H54 (cell line): Measurements from ENCODE around the gene CEP164.
A peak's percentile ranks its signal among the peaks of the same experiment; 100 is the strongest.

Experiments used
- DNase-seq: peaks from one replicate; pipeline ENCODE4 v3.0.0; 2011; ENCODE audit warnings: low spot score, mixed read lengths; ENCODE audit not compliant: insufficient read length
- FAIRE-seq: peaks from 3 replicates; lab custom pipeline; 2011; peaks lifted over from hg19 to GRCh38; lab: Jason Lieb, UNC
- POLR2A ChIP-seq: IDR thresholded peaks from 2 replicates; pipeline ENCODE4 v1.6.1; 2011; ENCODE audit warnings: low read depth, mild to moderate bottlenecking, low read length

Gene CEP164

DNA sequence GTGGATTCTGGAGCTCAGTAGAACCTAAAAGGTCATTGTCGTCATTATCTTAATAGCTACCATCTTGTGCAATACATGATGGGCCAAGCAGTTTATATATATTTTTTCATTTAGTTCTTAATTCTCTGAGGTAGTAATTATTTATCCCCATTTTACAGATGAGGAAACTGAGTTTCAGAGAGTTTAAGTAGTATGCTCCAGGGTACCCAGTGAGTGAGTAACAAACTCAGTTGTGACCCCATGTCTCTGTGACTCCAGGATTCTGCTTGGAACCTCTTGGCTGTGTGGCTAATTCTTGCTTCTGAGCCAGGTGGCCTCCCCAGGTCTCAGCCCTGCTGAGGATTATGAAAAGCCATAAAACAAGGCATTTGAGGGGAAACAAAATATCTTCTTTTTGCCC lies 82.6 kb downstream of the CEP164 start:
- DNase-seq (no peak), FAIRE-seq (no peak)
- no peak for TF ChIP-seq POLR2A

DNA sequence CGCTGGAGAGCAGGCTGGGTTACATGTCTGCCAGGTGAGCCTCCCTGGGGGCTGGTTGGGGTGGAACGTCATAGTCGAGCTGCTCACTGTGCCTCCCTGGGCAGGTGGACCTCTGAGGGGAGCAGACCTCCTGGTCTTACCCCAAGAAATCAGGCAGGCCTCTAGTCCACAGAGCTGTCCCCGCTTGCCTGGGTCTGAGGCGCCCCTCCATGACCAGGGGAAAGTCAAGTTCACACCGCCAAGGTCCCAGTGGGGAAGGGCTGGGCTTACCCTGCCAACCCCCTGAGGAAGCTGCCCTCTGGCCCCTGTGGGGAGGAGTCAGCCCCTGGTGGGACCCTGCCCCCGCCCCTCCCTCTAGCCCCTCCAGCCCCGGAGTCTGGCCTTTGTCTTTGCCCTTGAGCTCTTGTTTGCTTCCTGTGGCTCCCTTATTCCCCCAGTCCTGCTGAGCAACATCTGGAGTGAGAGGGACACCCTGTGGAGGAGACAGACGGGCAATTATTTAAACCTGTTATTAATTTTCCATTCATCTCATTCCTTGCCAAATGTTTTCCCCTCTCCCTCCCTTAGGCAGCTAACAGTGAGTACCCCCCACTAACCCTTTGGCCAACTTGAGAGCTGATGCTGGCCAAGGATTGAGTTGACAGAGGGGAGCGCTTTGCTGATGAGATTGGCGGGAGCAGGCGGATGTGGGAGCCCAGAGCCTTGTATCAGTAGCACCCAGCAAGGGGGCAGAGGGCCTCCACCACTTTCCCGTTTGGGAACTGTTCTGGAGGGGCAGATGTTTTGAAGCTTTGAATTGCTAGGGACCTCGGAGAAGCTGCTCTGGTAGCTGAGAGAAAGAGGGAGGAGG lies 83.4 kb downstream of the CEP164 start:
- TF ChIP-seq POLR2A = no peak
- FAIRE-seq (no peak), DNase-seq (no peak)

DNA sequence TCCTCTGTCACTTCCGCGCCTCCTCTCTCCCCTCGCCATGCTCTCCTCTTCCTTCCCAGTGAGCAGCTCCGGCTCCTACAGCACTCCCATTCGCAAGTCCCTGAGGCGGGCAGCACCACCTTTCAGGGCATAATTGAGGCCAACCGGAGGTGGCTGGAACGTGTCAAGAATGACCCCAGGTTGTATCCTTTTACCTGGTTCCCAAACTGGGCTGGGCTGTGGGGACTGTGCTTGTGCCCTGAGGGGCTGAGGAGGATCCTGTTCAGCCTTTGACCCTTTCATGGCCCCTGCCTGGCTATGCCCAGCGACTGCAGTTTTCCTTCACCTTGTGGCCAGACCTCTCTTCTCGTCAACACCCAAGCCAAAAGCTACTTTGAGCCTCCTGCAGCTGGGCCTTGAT lies 84.1 kb downstream of the CEP164 start:
- no peak for TF ChIP-seq POLR2A
- FAIRE-seq = no peak
- DNase-seq = no peak

DNA sequence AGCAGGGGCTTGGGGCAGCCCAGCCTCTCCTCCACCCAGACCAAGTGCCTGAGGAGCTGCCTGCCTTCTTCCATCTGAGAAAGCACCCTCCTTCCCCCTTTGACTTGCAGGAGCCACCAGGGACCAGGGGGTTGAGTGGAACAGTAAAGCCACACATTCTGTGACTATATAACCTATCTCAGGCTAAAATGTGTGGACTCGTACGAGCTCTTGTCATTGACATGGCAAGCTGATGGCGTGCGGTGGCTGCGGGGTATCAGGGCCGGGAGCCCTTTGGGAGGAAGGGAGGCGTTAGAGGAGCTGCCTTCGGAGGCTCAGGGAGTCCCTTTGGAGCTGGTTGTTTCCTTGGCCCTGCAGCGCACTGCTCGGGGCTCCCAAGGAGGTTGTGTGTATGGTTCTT lies 84.5 kb downstream of the CEP164 start:
- no peak for FAIRE-seq
- no peak for TF ChIP-seq POLR2A

DNA sequence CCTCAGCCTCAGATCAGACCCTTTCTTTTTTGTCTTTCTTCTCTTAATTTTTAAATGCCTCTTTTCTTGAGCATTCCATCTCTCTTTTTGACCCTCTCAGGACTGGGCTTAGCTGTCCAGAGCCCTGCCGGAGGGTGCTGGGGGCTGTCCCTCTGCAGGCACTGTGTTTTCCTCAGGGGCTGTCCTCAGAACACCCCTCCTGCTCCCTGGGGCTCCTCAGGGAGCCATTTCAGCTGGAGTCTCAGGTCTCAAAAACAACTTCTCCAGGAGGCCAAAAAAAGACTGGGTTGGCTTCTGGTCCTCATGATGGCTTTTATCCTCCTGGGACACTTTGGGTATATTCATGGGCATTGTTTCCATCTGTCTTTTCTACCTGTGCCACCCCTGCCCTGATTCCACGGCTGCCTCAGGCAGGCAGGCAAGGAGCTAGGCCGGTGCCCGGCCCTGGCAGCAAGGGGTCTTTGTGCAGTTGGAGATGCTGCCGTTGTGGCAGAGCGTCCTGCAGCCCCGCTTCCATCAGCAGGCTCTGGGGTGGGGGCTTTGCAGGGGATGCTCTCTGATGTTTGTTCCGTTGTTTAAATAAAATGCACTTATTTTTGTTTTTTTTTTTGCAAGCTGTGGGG lies 85.1 kb downstream of the CEP164 start:
- no peak for TF ChIP-seq POLR2A
- FAIRE-seq (no peak), DNase-seq (no peak)

More for the DNA sequence above, 84.5 kb downstream of the CEP164 start:
- DNase-seq = no peak

DNA sequence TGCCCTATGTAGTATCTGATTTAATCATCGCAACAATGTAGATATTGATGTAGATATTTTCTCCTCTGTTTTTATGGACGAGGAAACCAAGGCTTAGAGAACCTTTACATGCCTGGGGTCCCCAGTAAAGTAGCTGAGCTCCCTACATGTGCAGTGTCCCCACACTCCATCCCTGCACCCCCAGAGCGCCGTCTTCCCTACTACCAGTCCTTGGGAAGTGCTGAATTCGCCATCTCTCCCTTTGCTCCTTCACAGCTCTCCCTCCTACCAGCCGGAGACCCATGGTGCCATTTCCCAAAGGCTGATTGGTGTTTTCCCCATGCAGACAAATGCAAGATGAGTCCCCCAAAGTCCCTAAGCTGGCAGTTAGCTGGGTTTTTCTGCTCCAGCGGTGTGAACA lies 86.0 kb downstream of the CEP164 start:
- no peak for DNase-seq
- no peak for FAIRE-seq
- no peak for TF ChIP-seq POLR2A

DNA sequence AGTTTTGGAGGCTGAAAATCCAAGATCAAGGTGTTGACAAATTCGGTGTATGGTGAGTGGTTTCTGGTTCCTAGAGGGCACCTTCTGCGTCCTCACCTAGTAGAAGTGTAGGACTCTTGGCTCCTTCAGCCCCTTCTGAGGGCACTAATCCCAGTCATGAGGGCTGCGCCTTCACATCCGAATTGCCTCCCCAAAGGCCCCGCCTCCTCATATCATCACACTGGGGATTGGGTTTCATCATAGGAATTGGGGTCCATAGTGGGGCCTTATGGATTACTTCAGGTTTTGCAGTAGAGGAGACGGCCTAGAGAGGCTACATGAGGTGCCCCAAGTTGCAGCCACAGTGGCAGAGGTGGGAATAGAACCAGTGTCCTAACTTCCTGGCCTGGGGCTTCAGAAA lies 87.1 kb downstream of the CEP164 start:
- no peak for TF ChIP-seq POLR2A
- FAIRE-seq (no peak), DNase-seq (no peak)

DNA sequence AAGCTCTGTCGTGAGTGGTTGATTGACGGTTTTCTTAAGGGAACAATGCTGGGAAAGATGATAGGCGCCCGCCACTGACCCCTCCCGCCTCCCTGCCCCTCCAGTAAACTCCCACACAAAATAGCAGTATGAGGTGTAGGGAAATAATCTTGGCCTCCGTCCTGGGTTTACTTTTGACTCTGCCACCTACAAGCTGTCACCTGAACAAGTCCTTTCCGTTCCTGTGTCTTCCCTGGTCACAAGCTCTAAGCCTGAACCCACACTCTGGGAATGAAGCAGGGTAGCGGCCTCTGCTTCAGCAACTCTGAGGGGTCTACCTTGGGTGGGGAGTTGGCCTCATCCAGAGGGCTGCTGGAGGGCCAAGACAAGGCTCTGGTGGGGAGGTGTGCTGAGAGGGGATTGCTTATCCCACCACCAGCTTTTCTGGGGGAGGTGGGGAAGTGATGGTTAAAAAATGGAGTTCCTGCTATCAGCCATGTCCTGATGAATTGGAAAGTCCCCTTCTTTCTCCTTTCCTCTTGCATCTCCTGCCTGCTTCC lies 87.8 kb downstream of the CEP164 start:
- TF ChIP-seq POLR2A = no peak
- DNase-seq = no peak
- no peak for FAIRE-seq

DNA sequence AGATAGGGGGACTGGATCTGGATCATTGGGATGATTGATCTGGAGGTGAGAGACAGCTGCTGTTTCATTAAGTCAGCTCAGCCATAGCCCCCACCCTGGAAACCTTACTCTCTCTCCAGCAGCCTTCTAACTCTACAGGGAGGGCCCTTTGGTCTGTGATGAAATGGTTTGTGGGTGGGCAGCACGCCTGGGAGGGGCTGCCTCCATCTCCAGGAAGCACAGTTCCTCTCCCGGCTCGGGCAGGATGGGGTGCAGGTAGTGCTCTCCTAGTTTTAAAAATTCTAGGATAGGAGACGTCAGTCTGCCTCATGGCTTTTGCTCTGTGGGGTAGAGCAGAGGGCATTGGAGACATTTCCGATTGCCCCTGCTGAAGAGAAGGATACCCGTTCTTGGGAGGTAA lies 89.7 kb downstream of the CEP164 start:
- FAIRE-seq (no peak), DNase-seq (no peak)
- TF ChIP-seq POLR2A = no peak

DNA sequence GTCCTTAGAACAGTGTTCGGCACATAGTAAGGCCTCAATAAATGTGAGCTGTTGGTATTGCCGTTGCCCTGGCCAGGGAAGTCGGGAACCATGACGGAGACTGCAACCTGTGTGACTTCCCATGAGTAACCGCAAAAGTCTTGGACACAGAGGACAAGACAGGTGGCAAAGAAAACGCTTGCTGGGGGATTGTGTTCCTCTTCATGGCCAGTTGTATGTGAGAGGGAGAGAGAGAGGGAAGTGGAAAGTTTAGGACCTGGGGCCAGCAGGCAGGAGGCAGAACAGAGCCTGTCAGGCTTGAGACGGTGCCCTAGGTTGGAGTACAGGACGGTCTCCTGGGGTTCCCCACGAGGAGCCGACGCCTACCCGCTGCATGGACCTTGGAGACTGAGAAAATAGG lies 90.2 kb downstream of the CEP164 start:
- DNase-seq = no peak
- no peak for TF ChIP-seq POLR2A
- no peak for FAIRE-seq

DNA sequence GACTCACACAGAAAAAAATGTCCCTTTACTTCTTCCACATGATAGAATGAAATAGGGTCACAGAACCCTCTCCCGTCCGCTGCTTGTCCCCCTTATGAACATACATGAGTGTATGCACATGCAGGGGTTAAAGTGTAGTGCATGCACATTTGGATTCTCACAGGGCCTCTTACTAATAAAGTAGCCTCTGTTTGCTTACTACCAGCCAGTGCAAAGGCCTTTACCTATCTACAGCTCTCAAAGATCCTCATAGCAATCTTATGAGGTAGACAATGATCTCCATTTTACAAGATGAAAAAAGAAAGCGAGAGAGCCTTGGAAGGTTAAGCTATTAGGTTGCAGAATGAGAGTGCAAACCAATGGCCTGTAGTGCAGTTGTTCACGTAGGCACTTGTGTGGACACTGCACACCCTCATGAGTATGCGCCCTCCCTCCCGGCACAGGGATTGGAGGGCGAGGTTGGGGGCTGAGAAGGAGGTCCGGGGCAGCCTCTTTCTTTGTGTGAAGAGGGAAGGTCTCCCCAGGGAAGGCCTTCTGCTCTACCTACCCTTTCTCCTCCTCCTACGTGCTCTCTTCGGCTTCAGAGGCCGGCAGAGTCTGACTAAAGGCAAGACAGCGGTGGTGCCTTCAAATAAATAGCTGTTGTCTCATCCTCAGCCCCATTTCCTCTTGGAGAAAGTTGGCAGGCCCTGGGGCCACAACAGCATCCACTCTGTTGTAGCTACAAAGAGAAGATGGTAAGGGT lies 91.3 kb downstream of the CEP164 start:
- FAIRE-seq = no peak
- no peak for TF ChIP-seq POLR2A
- no peak for DNase-seq

DNA sequence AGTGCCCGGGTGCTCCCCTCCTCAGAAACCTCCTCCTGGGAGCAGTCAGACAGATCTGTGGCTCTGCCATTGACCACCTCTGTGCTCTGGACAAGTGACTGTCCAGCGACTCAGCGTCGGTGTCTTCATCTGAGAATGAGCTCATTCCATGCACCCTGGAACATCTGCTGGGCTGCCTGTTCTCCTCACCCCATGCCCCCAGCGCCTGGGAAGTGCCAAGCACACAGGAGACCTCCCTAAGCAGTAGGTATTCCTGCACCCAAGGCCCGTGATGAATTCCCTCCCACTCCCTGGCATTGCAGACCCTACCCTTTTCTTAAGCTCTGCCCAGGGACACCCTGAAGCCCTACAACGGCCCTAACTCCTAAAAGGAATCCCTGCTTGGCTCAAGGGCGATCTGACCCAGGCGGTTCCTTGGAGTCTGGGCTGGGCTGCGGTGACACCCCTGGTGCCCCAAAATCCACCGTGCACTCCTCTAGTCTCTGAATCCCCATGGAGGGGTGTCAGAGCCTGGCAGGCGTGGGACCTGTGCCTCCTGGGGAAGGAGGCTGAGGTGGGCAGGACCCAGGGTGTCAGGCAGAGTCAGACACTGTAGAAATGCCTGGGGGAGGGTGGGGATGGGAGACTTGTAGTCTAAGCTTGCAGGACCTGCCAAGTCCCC lies 92.0 kb downstream of the CEP164 start:
- no peak for FAIRE-seq
- TF ChIP-seq POLR2A = no peak
- peak; percentile 15 for DNase-seq

DNA sequence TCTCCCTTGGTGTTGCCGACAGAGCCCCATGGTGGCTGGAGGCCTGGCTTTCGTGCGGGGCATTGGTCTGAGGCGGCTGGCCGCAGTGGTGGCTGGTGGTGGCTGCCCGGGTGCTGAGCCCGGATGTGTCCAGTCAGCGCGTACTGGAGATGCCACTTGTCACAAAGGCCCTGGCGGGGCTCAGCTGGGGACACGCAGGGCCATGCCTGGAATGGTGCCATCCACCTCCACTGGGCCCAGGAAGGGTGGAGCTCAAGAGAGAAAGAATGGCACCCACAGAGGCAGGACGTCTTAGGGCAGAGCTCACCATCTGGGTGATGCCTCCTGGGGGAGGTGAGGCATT lies 92.5 kb downstream of the CEP164 start:
- no peak for TF ChIP-seq POLR2A
- FAIRE-seq (no peak), DNase-seq (no peak)
